RWPE1 (cell line): Measurements from ENCODE around the gene HARBI1.

Experiments
- CTCF ChIA-PET: fragments of 350-600 bp; sonication (Branson Sonifier 250); formaldehyde crosslinking; extraction: SDS; loops from one replicate; lab custom pipeline; 2021; lab: Yijun Ruan, JAX
- POLR2A ChIA-PET: fragments of 400-600 bp; formaldehyde crosslinking; extraction: SDS; loops from one replicate; lab custom pipeline; 2020; ENCODE audit warnings: antibody characterized with exemption; ENCODE audit not compliant: low non-redundant PET; lab: Yijun Ruan, JAX
- DNase-seq: peaks from one replicate; pipeline ENCODE4 v3.0.0; 2012; ENCODE audit warnings: low spot score
- H3K27ac ChIP-seq: fragments of 450-650 bp; 2 replicates; pipeline ENCODE4 v1.5.1; 2017
- TF ChIP-seq, protein P1 (sequence below): fragments of 450-650 bp; conservative IDR thresholded peaks from 2 replicates; pipeline ENCODE4 v1.5.1; 2017; ENCODE audit warnings: low read depth, mild to moderate bottlenecking

Gene HARBI1

GRCh38 chr11:46562527-46562926, 54.5 kb downstream of the HARBI1 start:
- TF ChIP-seq, protein P1, sequence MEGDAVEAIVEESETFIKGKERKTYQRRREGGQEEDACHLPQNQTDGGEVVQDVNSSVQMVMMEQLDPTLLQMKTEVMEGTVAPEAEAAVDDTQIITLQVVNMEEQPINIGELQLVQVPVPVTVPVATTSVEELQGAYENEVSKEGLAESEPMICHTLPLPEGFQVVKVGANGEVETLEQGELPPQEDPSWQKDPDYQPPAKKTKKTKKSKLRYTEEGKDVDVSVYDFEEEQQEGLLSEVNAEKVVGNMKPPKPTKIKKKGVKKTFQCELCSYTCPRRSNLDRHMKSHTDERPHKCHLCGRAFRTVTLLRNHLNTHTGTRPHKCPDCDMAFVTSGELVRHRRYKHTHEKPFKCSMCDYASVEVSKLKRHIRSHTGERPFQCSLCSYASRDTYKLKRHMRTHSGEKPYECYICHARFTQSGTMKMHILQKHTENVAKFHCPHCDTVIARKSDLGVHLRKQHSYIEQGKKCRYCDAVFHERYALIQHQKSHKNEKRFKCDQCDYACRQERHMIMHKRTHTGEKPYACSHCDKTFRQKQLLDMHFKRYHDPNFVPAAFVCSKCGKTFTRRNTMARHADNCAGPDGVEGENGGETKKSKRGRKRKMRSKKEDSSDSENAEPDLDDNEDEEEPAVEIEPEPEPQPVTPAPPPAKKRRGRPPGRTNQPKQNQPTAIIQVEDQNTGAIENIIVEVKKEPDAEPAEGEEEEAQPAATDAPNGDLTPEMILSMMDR, result no peak
- POLR2A ChIA-PET, result no interaction called here
- CTCF ChIA-PET, result no interaction called here
- DNase-seq, result no peak
- H3K27ac ChIP-seq, result no peak overlapping the region

DNA sequence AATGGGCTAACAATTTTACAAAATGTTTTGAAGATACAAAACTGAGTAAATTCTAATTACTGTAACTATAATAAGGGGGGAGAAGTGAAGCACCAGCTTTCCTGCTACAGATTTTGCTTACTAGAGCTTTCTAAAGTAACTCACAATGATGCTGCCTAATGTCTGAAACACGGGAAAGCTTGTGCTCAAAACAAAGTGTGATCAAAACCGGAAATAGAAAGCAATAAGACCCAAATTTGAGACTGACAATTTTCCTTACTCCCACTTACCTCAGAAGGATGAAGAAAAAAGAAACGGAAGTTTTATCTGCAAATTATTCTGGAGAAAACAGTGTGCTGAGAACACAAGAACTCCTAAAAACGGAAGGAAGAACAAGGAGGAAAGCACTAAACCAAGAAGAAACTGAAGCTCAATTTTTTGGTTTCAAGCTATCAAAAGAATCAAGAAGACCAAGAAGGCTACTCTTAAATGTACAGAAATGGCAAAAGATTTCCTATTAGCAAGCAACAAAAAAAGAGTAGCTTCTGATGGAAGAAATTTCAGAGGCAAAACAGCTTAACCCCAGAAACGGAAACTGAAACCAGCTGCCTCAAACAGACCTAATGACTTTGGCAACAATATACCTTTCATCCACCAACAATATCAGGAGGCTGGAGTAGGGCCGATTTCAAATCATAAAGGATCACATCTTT, 56.6 kb downstream of the HARBI1 start:
- peak overlapping the region; percentile 69 for H3K27ac ChIP-seq
- ChIA-PET POLR2A (interaction anchor here (0.6 kb wide), 1 partner anchor 57 kb away, joined by 3 read pairs; no protein-coding TSS in a partner anchor), CTCF (interaction anchor here (0.5 to 0.9 kb wide), 3 partner anchors 18 to 168 kb away, joined by 4 to 9 read pairs (median 6); no protein-coding TSS in a partner anchor)
- DNase-seq, result peak; percentile 26
- TF ChIP-seq, protein P1, result no peak

- TF ChIP-seq, protein P1, result no peak
- POLR2A ChIA-PET, result interaction anchor here (0.6 kb wide), 1 partner anchor 58 kb away, joined by 3 read pairs; no protein-coding TSS in a partner anchor
- no peak overlapping the region for H3K27ac ChIP-seq
- no peak for DNase-seq
- CTCF ChIA-PET, result interaction anchor here (0.6 kb wide), 1 partner anchor 11 kb away, joined by 6 read pairs; no protein-coding TSS in a partner anchor
Observed at GRCh38 chr11:46559815-46560214, 57.2 kb downstream of the HARBI1 start.

DNA sequence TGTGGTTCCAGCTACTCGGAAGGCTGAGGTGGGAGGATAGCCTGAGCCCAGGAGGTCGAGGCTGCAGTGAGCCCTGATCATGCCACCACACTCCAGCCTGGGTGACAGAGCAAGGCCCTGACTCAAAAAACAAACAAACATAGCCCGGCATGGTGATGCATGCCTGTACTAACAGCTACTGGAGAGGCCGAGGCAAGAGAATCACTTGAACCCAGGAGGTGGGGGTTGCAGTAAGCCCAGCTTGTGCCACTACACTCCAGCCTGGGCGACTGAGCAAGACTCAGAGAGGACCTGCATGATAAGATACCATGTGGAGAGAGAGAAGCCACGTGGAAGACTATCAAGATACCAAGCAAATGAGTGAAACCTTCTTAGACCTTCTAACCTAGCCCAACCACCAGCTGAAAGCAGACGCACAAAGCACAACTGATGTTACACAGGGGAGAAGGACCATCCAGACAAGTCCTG, 59.3 kb downstream of the HARBI1 start:
- DNase-seq, result no peak
- CTCF ChIA-PET, result interaction anchor here (0.6 kb wide), 1 partner anchor 1145 kb away, joined by 3 read pairs; no protein-coding TSS in a partner anchor
- TF ChIP-seq, protein P1, result no peak
- H3K27ac ChIP-seq, result peak overlapping the region; percentile 27; the same call in 1 of the 2 replicates
- POLR2A ChIA-PET, result no interaction called here

DNA sequence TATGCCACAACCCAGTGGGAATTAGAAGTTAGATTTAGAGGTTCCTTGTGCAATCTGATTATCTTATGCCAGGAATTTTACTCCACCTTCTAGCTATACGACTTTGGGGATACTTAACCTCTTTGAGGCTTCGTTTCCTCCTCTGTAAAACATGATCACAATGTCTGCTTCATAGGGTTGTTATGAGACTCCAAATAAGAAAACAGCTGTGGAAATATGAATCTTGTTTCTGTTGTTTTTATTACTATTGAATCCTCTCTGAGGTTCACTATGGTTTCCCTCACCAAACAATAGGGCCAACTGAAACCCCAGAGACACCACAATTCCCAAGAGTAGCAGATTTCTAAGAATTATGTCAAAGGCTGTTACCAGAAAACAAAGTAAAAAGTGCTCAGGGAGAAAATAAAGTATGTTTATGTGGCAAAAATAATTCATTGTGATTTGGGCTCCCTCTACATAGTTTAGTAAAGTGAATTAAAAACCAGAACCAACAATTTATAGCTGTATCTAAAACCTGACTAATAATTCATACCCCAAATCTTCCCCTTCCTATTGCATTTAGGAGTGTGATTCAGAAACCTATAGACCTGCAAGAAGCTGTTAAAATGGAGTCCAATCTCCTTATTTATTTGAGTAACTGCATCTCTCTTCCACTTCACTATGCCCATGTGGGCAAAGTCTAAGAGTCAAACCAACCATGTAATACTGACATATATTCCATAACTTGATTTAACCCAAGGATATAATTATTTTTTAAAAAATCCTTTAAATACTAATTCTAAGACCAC, 61.6 kb downstream of the HARBI1 start:
- H3K27ac ChIP-seq, result no peak overlapping the region
- ChIA-PET CTCF (interaction anchor here (0.7 kb wide), 1 partner anchor 15 kb away, joined by 3 read pairs; no protein-coding TSS in a partner anchor), POLR2A (no interaction called here)

More for the DNA sequence above, 61.6 kb downstream of the HARBI1 start:
- TF ChIP-seq, protein P1, result no peak
- DNase-seq, result no peak
